Kasumi-1 (cell line): ENCODE data around the gene LARGE1.

ENCODE experiments used
- DNase-seq, 2 experiments: peaks; one replicate each; lab custom pipeline; 2025; lab: John Stamatoyannopoulos, UW

The LARGE1 gene

DNA sequence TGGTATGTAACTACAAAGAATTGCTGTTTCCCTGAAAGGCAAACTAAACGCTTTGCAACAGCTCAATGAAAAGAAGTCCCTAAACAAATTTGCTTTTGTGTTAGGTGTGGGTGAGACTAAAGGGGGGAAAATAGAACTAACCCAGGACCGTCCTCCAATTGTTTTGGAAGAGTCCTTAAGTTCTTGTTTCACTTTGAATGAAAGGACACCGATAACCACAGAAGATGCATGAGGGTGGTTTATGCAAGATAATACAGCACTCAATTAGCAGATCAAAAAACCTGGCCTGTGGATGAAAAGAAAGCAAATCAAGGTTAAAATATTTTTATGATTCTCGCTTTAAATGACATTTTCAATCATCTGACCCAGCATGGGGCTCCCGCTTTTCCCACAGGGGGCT lies 557.6 kb downstream of the LARGE1 start:
- DNase-seq: no peak

DNA sequence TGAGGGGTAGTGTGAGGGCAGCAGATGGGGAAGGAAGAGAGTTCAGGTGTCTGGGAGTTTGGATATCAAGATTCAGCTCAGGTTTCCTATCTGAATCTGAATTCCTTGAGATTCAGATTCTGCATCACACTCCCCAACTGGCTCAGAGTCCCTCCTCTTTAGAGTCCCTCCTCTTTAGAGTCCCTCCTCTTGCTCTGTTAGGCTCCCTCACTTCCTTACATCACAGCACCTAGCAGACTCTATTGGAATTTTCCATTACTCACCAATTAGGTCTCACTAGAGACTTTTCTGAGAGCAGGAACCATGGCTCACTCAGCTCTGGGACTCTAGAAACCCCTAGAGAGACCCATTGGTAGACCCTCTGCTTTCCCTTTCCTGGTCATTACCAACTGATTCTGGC lies 558.7 kb downstream of the LARGE1 start:
- DNase-seq: no peak

DNA sequence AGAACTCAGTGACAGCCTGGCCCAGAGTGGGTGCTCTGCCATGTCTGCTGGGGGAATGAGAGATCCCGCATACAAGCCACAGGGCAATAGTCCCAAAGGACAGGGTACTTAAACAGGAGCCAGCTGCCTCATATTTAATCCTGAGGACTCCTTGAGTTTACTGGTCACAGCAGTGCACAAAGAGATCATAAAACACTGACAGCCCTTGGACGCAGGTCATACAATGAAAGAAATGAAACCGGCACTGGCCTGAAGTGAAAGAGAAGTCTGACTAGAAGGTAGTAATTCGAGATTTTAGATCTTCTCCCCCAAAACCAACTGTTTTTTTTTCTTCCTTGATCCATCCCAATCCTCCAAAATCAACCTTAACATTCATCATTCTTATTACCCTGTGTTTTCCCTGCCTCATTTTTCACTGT lies 562.3 kb downstream of the LARGE1 start:
- DNase-seq: no peak

DNA sequence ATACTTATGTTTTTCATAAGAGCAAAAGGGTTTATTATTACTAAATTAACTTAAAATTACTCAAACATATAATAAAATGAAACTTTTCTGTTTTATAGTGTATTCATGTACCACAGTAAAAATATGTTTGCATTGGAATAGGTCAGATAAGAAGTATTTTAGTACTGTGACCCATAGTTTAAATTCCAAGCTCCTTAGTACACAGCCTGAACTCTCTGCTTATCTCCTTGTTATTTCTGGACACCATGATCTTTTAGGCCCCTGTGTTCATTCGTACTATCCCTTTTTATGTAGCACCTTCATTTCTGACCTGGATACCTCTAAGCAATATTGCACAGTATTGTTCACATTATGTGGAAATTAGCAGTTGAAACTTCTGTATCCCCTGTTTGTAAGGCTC lies 565.3 kb downstream of the LARGE1 start:
- DNase-seq: no peak

DNA sequence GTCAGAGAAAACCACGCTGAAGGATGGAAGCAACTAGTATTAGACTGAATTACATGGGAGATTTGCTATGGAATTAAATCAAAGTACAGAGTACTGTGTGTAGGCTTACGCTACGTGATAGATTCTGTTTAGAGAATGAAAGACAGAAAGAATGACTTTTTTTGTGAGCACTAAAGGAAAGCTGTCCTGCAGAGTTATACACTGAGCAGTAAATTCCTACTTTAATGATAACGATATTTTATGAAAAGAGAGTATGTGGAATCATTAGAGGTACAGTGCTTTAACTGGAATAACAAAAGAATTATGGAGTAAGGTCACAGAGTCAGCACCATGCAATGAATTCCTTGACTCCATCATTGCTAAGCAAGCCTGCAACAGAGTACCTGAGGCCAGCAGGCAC lies 566.8 kb downstream of the LARGE1 start:
- DNase-seq: no peak

DNA sequence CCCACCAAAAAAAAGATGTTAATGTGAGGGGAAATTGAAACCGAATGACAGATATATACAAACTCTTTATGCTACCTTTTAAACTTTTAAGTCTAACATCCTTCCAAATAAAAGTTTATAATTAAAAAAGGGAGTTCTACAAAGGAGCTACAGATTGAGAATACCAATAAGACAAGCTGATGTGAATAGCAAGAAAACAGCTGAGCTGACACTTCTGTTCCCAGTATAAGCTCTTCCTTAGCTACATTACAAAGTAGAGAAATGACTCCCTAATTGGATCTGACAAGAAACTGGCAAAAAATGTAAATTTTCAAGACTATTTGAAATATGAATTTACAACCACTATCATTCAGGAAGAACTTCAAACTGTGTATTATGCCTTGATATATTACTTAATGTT lies 567.5 kb downstream of the LARGE1 start:
- no peak for DNase-seq

DNA sequence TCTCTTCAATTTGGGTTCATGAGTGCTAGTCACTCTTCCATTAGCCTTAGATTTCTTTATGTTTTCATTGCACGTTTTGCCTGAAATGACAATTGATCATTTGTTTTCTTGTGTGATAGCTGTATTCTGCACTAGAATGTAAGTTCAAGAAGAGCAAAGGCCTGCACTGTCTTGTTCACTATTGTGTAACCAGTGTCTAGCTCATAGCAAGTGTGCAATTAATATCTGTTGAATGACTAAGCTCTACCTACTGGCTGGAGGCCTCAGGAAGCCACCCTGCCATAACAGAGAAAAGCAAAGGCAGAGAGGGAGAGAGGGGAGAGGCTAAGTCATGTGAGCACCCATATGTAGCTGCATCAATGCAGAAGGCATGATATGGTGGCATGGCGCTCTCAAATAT lies 569.3 kb downstream of the LARGE1 start:
- no peak for DNase-seq

DNA sequence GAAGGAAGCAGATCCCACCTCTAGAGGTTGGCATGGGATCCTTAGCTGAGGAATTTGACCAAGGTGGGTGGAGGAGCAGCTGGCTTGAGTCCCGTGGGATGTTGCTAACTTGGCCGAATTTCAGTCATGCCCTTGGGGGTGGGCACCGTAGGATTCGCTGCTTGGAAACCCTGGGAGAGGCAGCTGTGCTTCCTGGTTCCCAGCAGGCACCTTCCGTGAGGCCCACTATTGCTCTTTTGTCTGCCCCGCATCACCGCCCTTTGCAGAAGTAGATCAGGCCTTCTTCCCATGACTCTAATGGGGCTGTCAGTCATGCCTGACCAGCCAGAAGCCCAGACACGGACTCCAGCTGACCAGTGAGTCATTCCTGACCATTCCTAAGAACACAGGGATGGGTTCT lies 569.8 kb downstream of the LARGE1 start:
- DNase-seq: no peak

DNA sequence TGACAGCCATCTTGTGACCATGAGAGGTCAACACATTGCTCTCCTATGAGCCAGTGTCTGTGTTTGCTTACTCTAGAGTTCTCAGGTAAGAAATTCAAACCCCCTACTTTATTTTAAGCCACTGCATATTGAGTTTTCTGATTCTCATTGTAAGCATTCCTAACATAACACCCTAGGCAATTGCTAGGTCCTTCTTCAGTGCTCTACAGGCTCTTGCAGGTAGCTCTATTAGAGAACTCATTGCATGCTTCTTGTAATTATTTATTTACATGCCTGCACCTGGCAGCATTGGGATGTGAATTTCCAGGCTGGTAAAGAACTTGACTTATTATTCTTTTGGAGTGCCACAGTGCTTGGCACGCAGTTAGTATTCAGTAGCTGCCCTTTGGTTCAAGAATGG lies 573.3 kb downstream of the LARGE1 start:
- DNase-seq: no peak

DNA sequence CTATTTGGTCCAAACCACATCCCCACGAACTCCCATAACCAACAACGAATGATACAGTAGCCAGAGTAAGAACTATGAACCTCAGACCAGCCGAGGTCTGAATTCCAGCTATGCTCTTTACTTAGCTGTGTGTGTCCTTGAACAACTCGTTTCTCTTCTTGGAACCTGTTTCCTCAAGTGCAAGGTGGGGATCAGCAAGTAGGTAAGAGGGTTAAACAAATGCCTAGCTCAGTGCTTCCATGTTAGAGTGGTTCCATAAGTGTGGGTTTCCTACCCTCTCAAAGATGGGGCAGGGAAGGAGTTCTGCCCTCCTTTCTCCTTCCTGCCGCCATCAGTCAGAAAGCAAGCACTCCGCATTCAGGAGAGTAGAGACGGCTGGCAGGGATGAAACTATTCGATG lies 578.7 kb downstream of the LARGE1 start:
- no peak for DNase-seq

DNA sequence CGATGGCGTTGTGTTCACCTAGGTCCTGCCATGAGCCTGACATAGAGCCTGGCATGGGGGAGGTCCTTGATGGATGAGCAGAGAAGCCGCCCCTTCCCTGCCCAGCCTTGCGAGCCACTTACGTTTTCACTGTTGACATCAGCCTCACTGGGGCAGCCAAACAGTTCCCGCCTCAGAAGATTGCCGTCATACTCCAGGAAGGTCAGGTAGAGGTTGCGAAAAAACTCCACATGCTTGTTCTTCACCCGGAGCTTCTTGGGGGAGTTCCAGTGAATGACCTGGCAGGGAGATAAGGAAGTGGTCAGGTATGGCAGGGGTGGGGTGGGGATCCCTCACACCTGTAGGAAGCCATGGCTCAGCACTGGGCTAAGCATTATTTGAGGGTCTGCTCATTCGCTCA lies 582.8 kb downstream of the LARGE1 start:
- DNase-seq: no peak

DNA sequence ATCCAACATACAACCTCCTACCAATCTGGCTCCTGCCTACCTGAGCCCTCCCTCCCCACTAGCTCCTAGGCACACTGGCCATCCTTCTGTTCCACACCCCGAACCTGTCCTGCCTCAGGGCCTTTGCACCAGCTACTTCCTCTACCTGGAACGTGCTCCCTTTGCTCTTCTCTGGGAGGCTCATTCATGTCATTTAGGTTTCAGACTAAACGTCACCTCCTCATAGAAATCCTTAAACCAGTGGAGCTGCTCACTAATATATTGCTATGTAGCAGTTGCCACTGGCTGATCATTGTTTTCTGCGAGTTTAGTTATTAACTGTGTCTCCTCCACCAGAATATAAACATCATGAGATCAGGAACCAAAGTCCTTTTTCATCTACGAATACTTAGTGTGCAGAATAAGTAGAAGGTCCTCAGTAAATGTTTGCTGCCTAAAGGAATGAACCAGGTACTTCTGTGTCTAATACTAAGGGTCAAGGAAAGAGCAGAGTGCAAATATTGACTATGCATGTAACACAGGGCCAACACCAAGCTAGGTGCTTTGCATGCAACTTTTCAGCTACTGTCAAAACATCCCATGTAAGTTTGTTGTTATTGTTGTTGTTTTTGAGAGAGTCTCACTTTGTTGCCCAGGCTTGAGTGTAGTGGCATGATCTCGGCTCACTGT lies 584.5 kb downstream of the LARGE1 start:
- no peak for DNase-seq

DNA sequence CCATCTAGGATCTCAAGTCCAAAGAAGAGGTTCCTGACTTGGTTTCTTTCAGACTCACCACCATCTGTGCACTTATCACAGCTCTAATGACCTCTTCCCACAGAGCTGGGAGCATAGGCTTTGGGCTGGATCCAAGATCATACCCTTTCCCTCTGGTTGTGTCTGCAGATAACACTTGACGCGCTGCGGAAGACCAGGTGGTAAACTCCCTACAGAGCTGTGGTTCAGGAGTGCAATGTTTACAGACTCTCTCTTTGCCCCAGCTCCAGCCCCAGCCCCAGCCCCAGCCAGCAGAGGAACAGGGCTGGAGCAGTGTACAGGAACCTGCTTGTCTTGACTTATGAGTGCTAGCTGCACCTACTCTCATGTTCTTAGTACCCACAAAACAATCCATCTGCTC lies 587.7 kb downstream of the LARGE1 start:
- DNase-seq: no peak

DNA sequence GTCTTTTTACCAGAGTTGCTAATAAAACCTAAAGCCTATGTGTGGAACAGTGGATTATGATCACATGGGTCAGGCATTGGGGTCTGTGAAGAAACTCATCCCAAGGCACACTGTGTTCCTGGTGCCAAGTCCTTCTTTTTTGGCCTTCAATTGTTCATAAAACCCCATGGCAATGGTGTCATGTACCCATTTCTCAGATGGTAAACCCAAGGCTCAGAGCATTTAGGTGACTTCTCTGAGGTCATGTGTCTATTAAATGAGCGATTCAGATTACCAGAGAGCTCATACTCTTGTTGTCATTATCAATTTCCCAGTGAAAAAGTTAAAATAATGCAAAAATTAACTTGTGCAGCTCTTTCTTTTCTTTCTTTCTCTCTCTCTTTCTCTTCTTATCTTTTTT lies 589.3 kb downstream of the LARGE1 start:
- no peak for DNase-seq

DNA sequence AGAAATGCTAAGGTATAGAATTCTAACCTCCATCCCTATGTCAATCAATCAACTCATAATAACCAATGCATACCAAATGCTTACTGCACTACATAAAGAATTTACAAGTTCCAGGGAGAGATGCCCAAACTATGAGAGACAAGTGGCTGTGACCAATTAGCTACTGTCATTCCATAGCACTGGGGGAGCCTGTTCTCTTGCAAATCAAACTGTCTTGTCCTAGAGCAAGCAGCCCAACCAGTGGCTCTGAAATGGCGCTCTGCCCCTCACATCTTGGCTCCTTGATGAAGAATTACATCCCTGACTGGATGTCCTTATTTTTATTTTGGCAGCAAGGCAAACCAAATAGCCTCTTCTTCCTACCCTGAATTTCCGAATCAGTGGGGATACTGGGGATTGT lies 589.7 kb downstream of the LARGE1 start:
- no peak for DNase-seq

DNA sequence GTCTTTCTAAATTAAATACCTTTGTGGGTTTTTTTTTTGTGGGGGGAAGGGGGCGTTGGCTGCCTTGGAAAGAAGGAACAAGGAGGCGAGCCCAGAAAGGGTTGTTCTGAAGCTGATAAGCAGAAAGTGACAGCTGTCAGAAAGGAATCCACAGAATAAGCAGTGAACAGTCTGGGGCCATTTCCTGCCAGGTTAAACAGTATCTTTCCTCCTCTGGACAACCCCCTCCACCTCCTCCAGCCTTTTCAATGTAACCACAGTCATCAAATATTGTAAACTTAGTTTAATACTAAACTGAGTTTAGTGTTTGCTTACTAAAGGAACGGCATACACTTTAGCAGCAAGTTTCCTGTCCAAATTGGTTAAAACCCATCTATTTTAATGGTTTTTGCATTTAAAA lies 590.9 kb downstream of the LARGE1 start:
- DNase-seq: no peak

DNA sequence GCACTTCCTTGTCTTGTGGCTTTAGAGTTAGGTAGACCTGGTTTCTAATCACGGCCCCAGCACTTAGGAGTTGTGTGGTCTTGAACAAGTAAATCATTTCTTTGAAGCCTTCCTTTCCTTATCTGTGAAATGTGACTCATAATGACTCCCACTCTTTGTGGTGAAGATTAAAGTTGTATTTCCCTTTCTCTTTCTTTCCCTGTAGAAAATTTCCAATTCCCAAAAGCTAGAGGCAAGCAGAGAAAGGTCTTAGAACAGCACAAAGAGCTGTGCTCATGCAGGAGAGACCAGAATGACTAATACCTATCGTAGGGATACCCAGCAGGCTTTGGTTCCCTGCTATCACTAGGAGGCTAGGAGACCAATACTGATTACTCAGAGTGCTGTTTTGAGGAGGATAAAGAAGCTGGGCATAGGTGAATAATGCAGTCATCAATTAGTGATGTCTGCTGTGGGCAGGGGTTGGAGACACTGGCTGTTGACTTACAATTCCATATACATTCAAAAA lies 591.4 kb downstream of the LARGE1 start:
- no peak for DNase-seq

DNA sequence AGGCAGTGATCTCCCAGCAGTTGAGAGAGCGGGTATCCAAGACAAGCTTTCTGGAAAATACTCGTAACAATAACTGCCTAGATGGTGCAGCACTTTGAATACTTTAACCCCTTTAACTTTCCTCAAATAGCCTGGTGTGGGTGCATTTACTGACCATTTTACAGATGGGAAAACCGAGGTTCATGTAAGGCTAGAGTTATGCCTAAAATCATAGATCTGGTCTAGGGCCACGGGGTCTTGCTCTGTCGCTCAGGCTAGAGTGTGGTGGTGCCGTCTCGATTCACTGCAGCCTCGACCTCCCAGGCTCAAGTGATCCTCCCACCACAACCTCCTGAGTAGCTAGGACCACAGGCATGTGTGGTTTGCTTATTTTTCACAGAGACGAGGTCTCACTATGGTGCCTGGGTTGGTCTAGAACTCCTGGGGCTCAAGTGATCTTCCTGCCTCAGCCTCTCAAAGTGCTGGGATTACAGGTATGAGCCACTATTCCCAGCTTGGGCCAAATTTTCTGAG lies 592.9 kb downstream of the LARGE1 start:
- no peak for DNase-seq

DNA sequence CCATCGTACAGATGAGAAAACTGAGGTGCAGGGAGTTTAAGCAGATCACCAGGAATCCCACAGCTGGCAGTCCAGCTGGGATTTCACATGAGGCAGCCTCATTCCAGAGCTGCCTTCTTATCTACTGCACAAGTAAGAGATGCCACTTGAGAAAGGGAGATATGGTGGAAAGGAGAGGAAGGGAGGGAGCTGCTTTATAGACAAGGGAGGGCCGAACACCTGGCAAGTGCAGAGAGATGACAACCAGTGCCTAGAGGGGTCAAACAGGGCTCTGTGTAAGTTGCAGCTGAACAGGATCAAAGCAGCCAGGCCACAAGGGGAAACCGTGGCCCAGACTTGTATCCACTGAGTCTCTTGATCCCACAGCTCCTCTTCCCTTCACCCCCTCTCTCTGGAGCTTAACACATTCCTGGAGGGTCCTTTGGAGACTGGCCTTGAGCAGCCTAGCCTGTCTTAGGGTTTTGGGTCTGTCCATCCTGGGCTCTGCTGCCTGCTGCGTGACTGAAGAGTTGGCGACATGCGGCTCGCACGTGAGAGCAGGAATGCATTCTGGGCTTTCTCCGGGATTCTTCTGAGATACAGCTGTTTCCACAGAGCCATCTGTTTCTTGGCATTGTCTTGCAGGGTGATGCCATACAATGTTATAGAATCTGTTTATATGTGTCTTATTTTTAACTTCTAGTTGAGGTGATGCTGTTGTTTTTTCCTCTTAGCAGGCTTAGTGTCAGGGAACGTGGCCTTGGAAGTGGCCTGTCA lies 593.6 kb downstream of the LARGE1 start:
- no peak for DNase-seq

DNA sequence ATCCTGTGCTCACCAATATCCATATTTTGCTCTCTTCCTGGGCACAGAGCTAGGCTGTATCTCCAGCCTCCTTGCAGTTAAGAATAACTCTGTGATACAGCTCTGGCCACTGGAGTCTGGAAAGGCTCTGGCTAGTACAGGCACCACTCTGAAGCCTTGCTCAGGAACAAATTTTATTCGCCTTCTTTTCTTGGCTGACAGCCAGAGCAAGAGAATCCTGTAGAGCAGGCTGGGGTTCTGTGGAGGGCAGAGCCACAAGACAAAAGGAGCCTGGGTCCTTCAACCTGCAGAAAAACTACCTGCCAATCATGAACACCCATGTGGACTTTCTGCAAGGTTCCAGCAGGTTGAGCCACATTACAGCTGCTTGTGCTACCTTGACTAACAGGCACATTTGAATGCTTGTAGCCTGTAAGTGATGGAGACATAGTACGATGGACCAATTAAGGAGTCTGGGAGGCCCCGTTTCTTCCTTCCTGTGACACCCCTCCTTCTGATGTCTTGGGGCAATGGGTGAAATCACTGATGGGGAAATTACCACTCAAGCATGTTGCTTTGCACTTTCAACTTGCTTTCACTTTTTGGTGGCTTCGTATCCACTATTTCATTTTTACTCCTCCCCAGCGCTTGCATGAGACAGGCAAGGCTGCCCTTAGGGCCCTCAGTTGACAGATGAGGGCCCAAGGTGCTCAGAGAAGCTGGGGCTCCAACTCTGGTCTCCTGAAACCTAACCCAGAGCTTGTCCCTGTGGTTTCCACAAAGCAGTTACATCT lies 594.9 kb downstream of the LARGE1 start:
- no peak for DNase-seq

DNA sequence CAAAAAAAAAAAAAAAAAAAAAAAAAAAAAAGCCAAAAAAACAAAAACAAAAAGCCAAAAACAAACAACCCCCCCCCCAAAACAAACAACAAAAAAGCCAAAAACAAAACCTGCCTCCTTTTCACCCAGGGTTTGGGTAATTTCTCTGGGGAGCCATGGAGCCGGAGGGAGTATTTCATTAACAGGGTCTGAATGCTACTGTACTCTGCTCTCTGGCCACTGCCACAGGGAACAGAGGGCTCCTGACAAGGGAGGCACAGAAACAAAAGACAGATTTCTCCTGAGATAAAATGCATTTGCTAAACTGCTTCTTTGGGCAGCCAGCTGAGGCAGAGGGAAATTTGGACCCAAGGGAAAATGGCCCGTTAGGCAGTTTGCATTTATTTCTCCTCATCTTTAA lies 596.0 kb downstream of the LARGE1 start:
- no peak for DNase-seq

DNA sequence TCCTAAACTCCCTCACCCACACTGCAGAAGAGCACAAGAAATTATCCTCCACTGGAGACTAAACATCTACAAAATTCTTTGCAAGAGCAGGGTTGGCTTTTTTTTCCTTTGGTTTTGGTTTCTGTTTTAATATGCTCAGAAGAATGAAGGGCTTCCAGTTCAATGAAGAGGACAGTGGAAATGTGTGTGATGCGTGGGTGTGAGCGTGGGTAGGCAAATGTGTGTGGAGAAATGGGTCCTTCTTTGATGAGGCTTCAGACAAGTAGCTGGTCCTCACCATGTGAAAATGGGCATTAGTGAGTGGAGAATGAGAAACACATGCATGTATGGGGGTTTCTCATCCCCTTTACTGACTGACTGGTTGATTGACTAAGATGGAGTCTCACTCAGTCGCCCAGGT lies 598.8 kb downstream of the LARGE1 start:
- DNase-seq: no peak

DNA sequence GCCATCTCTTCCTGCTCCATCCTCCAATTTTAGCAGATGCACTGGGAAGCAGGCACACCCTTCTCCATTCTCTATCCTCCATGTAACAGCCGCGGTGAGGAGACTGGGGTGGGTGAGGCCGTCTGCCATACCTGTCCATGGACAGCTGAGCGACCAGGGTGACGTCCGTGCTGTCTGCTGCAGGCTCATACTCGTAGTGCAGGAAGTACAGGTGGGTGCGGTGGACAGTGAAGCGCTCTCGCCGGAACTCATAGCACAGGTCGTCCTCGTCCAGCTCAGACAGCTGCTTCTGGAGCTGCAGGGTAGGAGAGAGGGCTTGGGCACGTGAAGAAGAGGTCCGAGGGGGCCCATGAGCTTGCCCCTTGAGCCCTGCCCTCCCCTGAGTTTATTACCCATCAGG lies 604.3 kb downstream of the LARGE1 start:
- no peak for DNase-seq
